HG02678 (cell line): ENCODE data around the gene FAM193B.
"Not testable (repeated sequence)": the region's sequence is repeated elsewhere in the genome, so short reads cannot be mapped to it uniquely, and the experiment has no call there.

Source experiments
- ATAC-seq: cut with Tn5 transposase; IDR thresholded peaks from one replicate; pipeline ENCODE4 v1.9.1; 2021; ENCODE audit warnings: mild to moderate bottlenecking, moderate library complexity; ENCODE audit not compliant: unreplicated experiment

FAM193B gene

GRCh38 chr5:177487975-177488374 is 66.4 kb downstream of the FAM193B start:
- no peak for ATAC-seq

GRCh38 chr5:177487144-177487543 is 67.2 kb downstream of the FAM193B start:
- ATAC-seq: no peak

- no peak for ATAC-seq
Observed at GRCh38 chr5:177486256-177486655, 68.1 kb downstream of the FAM193B start.

GRCh38 chr5:177485753-177486152 is 68.6 kb downstream of the FAM193B start:
- ATAC-seq: not testable (repeated sequence)

GRCh38 chr5:177484902-177485549 is 69.3 kb downstream of the FAM193B start:
- no peak for ATAC-seq

GRCh38 chr5:177483994-177484901 is 70.1 kb downstream of the FAM193B start:
- ATAC-seq: no peak

GRCh38 chr5:177483042-177483441 is 71.3 kb downstream of the FAM193B start:
- ATAC-seq: no peak

GRCh38 chr5:177482359-177482795 is 72.0 kb downstream of the FAM193B start:
- ATAC-seq: no peak

GRCh38 chr5:177479774-177480173 is 74.6 kb downstream of the FAM193B start:
- ATAC-seq: no peak

- ATAC-seq: no peak
Observed at GRCh38 chr5:177478711-177479646, 75.4 kb downstream of the FAM193B start.

- ATAC-seq: no peak
Observed at GRCh38 chr5:177477701-177478477, 76.5 kb downstream of the FAM193B start.

- no peak for ATAC-seq
Observed at GRCh38 chr5:177476531-177477233, 77.7 kb downstream of the FAM193B start.

GRCh38 chr5:177475563-177476427 is 78.6 kb downstream of the FAM193B start:
- ATAC-seq: no peak

- ATAC-seq: no peak
Observed at GRCh38 chr5:177474846-177475562, 79.4 kb downstream of the FAM193B start.

- no peak for ATAC-seq
Observed at GRCh38 chr5:177474002-177474476, 80.3 kb downstream of the FAM193B start.

- ATAC-seq: peak; percentile 40
Observed at GRCh38 chr5:177473443-177474001, 80.8 kb downstream of the FAM193B start, which contains the start of gene DBN1. Gene DBN1, minus strand, starts transcription at chr5:177473634. Its CDS starts 113 bp downstream, at chr5:177473521.
